ENCODE results near the gene APOE.

APOE gene

GRCh38 chr19:44894946-44895345, 10.7 kb upstream of the APOE start:
- no peak for TF ChIP-seq TAF1 (IDR thresholded peaks at IDR 0.05; ENCODE audit: borderline replicate concordance, insufficient read depth, low read length)
- no peak for TF ChIP-seq POLR2AphosphoS5 (IDR thresholded peaks at IDR 0.05; ENCODE audit: low read depth, low read length)
- TF ChIP-seq, protein P1, sequence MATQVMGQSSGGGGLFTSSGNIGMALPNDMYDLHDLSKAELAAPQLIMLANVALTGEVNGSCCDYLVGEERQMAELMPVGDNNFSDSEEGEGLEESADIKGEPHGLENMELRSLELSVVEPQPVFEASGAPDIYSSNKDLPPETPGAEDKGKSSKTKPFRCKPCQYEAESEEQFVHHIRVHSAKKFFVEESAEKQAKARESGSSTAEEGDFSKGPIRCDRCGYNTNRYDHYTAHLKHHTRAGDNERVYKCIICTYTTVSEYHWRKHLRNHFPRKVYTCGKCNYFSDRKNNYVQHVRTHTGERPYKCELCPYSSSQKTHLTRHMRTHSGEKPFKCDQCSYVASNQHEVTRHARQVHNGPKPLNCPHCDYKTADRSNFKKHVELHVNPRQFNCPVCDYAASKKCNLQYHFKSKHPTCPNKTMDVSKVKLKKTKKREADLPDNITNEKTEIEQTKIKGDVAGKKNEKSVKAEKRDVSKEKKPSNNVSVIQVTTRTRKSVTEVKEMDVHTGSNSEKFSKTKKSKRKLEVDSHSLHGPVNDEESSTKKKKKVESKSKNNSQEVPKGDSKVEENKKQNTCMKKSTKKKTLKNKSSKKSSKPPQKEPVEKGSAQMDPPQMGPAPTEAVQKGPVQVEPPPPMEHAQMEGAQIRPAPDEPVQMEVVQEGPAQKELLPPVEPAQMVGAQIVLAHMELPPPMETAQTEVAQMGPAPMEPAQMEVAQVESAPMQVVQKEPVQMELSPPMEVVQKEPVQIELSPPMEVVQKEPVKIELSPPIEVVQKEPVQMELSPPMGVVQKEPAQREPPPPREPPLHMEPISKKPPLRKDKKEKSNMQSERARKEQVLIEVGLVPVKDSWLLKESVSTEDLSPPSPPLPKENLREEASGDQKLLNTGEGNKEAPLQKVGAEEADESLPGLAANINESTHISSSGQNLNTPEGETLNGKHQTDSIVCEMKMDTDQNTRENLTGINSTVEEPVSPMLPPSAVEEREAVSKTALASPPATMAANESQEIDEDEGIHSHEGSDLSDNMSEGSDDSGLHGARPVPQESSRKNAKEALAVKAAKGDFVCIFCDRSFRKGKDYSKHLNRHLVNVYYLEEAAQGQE (IDR thresholded peaks at IDR 0.05; ENCODE audit: insufficient read depth in 1 of 2, low read depth in 2 of 2, low read length in 2 of 2), result no peak
- no peak for TF ChIP-seq SIN3A (IDR thresholded peaks at IDR 0.05; ENCODE audit: borderline replicate concordance, insufficient read depth, low read length)
- TF ChIP-seq FOXP2 (optimal IDR thresholded peaks at IDR 0.05; ENCODE audit: borderline replicate concordance, extremely low read depth, extremely low read length, insufficient read depth), result no peak

- TF ChIP-seq, protein P1 (IDR thresholded peaks at IDR 0.05; ENCODE audit: insufficient read depth in 1 of 2, low read depth in 2 of 2, low read length in 2 of 2), result no peak
- TF ChIP-seq FOXP2 (optimal IDR thresholded peaks at IDR 0.05; ENCODE audit: borderline replicate concordance, extremely low read depth, extremely low read length, insufficient read depth) (no peak), SIN3A (IDR thresholded peaks at IDR 0.05; ENCODE audit: borderline replicate concordance, insufficient read depth, low read length) (no peak), POLR2AphosphoS5 (IDR thresholded peaks at IDR 0.05; ENCODE audit: low read depth, low read length) (no peak), TAF1 (IDR thresholded peaks at IDR 0.05; ENCODE audit: borderline replicate concordance, insufficient read depth, low read length) (no peak)
These were observed 7.8 kb upstream of the APOE start for GRCh38 chr19:44897835-44898234.

- TF ChIP-seq FOXP2 (optimal IDR thresholded peaks at IDR 0.05; ENCODE audit: borderline replicate concordance, extremely low read depth, extremely low read length, insufficient read depth) (no peak), POLR2AphosphoS5 (IDR thresholded peaks at IDR 0.05; ENCODE audit: low read depth, low read length) (no peak), SIN3A (IDR thresholded peaks at IDR 0.05; ENCODE audit: borderline replicate concordance, insufficient read depth, low read length) (no peak), TAF1 (IDR thresholded peaks at IDR 0.05; ENCODE audit: borderline replicate concordance, insufficient read depth, low read length) (no peak)
- TF ChIP-seq, protein P1 (IDR thresholded peaks at IDR 0.05; ENCODE audit: insufficient read depth in 1 of 2, low read depth in 2 of 2, low read length in 2 of 2), result no peak
These were observed 5.0 kb upstream of the APOE start for GRCh38 chr19:44900328-44901244.

- no peak for TF ChIP-seq SIN3A (IDR thresholded peaks at IDR 0.05; ENCODE audit: borderline replicate concordance, insufficient read depth, low read length)
- TF ChIP-seq, protein P1 (IDR thresholded peaks at IDR 0.05; ENCODE audit: insufficient read depth in 1 of 2, low read depth in 2 of 2, low read length in 2 of 2), result no peak
- no peak; the same call in 1 of the 2 replicates for TF ChIP-seq TAF1 (IDR thresholded peaks at IDR 0.05; ENCODE audit: borderline replicate concordance, insufficient read depth, low read length)
- no peak for TF ChIP-seq FOXP2 (optimal IDR thresholded peaks at IDR 0.05; ENCODE audit: borderline replicate concordance, extremely low read depth, extremely low read length, insufficient read depth)
- no peak for TF ChIP-seq POLR2AphosphoS5 (IDR thresholded peaks at IDR 0.05; ENCODE audit: low read depth, low read length)
These were observed 2.4 kb upstream of the APOE start for GRCh38 chr19:44903216-44903601.

Data from PFSK-1 (cell line).